Lung (tissue), 12 donors: Measurements from ENCODE around the gene LY9. TPM values are rescaled to one million over a fixed set of nuclear protein-coding genes. Genes with fewer than 3 reads are reported as not detected.

Experiments used
- ATAC-seq: fragments of 200-7000 bp; cut with Tn5 transposase; one replicate; pipeline ENCODE4 v1.9.1; 2020; ENCODE audit warnings: moderate number of reproducible peaks; ENCODE audit not compliant: insufficient read depth, low FRiP score
- DNase-seq, 3 donors: peaks; one replicate each; pipeline ENCODE4 v3.0.0-alpha.2; 2013 to 2017
- H3K27ac ChIP-seq, 2 donors: one replicate each; pipeline ENCODE4 v1.5.1; 2013; ENCODE audit warnings: mild to moderate bottlenecking in 2 of 2, moderate library complexity in 2 of 2, control low read depth in 1 of 2, inconsistent platforms in 1 of 2, low read depth in 1 of 2, low read length in 1 of 2
- H3K27me3 ChIP-seq, 3 donors: one replicate each; pipeline ENCODE4 v1.5.1; 2013; ENCODE audit warnings: low read length in 2 of 3; ENCODE audit not compliant: control insufficient read depth in 3 of 3, insufficient read depth in 3 of 3
- H3K36me3 ChIP-seq, 4 donors: one replicate each; pipeline ENCODE4 v1.5.1; 2013; ENCODE audit warnings: low read length in 4 of 4, mild to moderate bottlenecking in 1 of 4, moderate library complexity in 1 of 4; ENCODE audit not compliant: control insufficient read depth in 4 of 4, insufficient read depth in 4 of 4
- H3K4me1 ChIP-seq, 5 donors: one replicate each; pipeline ENCODE4 v1.5.1; 2013; ENCODE audit warnings: low read length in 5 of 5, mild to moderate bottlenecking in 2 of 5, moderate library complexity in 1 of 5; ENCODE audit not compliant: control insufficient read depth in 5 of 5, insufficient read depth in 5 of 5
- H3K4me3 ChIP-seq: one replicate; pipeline ENCODE4 v1.5.1; 2013; ENCODE audit warnings: mild to moderate bottlenecking, control low read depth, moderate library complexity
- H3K9ac ChIP-seq, 2 donors: one replicate each; pipeline ENCODE4 v1.5.1; 2013; ENCODE audit warnings: low read length in 2 of 2, control low read depth in 1 of 2; ENCODE audit not compliant: insufficient read depth in 1 of 2
- H3K9me3 ChIP-seq, 4 donors: one replicate each; pipeline ENCODE4 v1.5.1; 2013; ENCODE audit warnings: low read length in 3 of 4, mild to moderate bottlenecking in 1 of 4, moderate library complexity in 1 of 4; ENCODE audit not compliant: control insufficient read depth in 4 of 4, insufficient read depth in 3 of 4
- CTCF ChIP-seq: IDR thresholded peaks from 2 replicates; pipeline ENCODE4 v1.5.1; 2012; ENCODE audit warnings: mild to moderate bottlenecking; ENCODE audit errors: control extremely low read depth, extremely low read depth
- WGBS, 2 donors: extraction: QIAGEN DNeasy Blood & Tissue Kit; methylation state at CpG; one replicate each; pipeline ENCODE4 v1.1.7; 2013; 5-methylcytosine and 5-hydroxymethylcytosine counted together
- polyA plus RNA-seq, 2 donors: library from polyadenylated mRNA; stranded (reverse); fragments of 200-250 nt; gene quantifications; one replicate each; pipeline ENCODE4 v1.2.1, GENCODE V29; 2013
- total RNA-seq, 2 donors: library from RNA; depleted of rRNA in 1 of 2; stranded (reverse); fragments of >200 nt in 1 of 2; gene quantifications; one replicate each; pipeline ENCODE4 v1.2.1, GENCODE V29; 2014 to 2021
- donor health status: control.
- donor health status: control.
- donor health status: Bipolar disorder and iron deficiency.
- donor health status: healthy.
- donor health status: DM: yes; HTN: yes; CAD: no.

The LY9 gene
- total and polyA plus RNA-seq, 4 donors, result 0.94 to 3.4 (median 1.4) TPM

DNA sequence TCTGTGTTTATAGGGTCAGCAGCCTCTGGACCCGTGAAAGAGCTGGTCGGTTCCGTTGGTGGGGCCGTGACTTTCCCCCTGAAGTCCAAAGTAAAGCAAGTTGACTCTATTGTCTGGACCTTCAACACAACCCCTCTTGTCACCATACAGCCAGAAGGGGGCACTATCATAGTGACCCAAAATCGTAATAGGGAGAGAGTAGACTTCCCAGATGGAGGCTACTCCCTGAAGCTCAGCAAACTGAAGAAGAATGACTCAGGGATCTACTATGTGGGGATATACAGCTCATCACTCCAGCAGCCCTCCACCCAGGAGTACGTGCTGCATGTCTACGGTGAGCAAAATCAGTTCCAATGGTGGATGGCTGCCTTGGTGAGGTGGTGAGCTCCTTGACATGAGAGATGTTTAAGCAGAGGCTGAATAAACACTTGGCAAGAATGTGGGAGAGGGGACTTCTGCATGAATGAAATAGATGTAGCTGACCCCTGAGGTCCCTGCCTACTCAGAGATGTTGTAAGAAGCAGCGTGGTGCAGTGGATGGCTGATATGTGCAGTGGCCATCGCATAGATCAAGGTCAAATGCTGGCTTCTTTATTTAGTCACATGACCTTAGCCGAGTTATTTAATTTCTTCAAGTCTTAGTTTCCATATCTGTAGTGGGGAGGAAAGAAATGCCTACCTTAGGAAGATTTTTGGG is 47.6 kb upstream of the LY9 start:
- ATAC-seq, result peak; percentile 38
- no peak overlapping the region for H3K9ac ChIP-seq
- DNase-seq, result no peak

GRCh38 chr1:160748878-160749269 is 47.1 kb upstream of the LY9 start:
- DNase-seq, result no peak
- no peak for TF ChIP-seq CTCF
- WGBS, 2 donors, result 94 to 97% methylated on average over 1 of the region's 1 CpG
- Histone ChIP-seq H3K4me1 (peaks cover 0 to 1% (median 0%) of the 10 kb centered on the region in 5 donors), H3K9me3 (no peaks in the 10 kb centered on the region), H3K36me3 (no peaks in the 10 kb centered on the region), H3K4me3 (no peak overlapping the region), H3K27ac (no peak overlapping the region), H3K9ac (no peak overlapping the region), H3K27me3 (no peaks in the 10 kb centered on the region)
- ATAC-seq, result no peak

More for the DNA sequence above, 47.6 kb upstream of the LY9 start:
- H3K36me3 ChIP-seq, result no peaks in the 10 kb centered on the region
- no peak overlapping the region for H3K27ac ChIP-seq
- no peak overlapping the region for H3K4me3 ChIP-seq
- WGBS, 2 donors, result 82 to 88% methylated on average over 10 of the region's 10 CpGs
- H3K9me3 ChIP-seq, result no peaks in the 10 kb centered on the region
- H3K27me3 ChIP-seq, result no peaks in the 10 kb centered on the region
- no peak for TF ChIP-seq CTCF
- peaks cover 0 to 1% (median 0%) of the 10 kb centered on the region in 5 donors for H3K4me1 ChIP-seq

DNA sequence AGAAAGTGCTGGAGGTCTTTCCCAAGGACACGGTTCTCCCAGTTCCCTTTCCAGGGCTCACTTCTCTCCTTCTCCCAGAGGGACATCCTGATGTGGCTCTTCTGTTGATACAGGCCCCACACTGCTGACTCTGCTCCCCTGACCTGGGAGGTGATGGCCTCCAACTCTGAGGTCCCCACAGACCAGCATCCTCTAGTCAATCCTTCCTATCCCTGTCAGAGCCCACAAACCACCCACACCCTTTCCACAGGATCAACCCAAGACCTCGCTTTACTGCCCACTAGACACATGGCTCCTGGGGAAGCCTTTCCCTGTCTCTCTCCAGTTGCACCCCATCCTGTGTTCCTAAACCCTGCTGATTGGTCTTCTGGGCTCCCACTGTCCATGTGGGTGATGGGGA is 45.4 kb upstream of the LY9 start:
- Histone ChIP-seq H3K9me3 (no peaks in the 10 kb centered on the region), H3K27ac (no peak overlapping the region), H3K27me3 (no peaks in the 10 kb centered on the region), H3K4me1 (peaks cover 0 to 1% (median 0%) of the 10 kb centered on the region in 5 donors), H3K4me3 (no peak overlapping the region), H3K36me3 (no peaks in the 10 kb centered on the region), H3K9ac (no peak overlapping the region)
- TF ChIP-seq CTCF, result no peak
- WGBS, 2 donors, result 82 to 83% methylated on average over 2 of the region's 2 CpGs
- ATAC-seq, result no peak
- no peak for DNase-seq

DNA sequence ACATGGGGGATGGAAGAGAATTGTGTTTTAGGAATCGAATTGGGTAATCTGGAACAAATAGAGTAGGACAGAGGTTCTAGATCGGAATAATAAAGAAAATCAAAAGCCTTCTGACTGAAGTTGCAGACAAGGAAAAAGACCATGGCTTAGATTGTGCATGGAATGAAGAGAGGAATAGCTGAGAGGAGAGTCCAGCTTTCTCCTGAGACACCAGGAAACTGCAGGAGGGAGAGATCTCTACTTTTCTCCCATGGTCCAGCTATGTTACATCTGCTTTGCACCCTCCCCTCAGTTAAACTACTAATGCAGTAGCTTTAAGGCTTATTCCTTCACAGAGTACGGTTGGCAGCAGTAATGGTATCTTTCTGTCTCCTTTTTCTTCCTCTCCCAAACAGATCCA is 43.6 kb upstream of the LY9 start:
- Histone ChIP-seq H3K4me1 (peaks cover 0 to 1% (median 0%) of the 10 kb centered on the region in 5 donors), H3K27ac (no peak overlapping the region), H3K36me3 (no peaks in the 10 kb centered on the region), H3K27me3 (no peaks in the 10 kb centered on the region), H3K9ac (no peak overlapping the region), H3K4me3 (no peak overlapping the region), H3K9me3 (peaks cover 0 to 1% (median 0%) of the 10 kb centered on the region in 4 donors)
- 79 to 88% methylated on average over 3 of the region's 3 CpGs for WGBS, 2 donors
- TF ChIP-seq CTCF, result no peak
- ATAC-seq (no peak), DNase-seq (no peak)
